Type B pancreatic cell (in vitro differentiated cells): Measurements from ENCODE around the gene TAMM41. TPM values are rescaled to one million over a fixed set of nuclear protein-coding genes. Genes with fewer than 3 reads are reported as not detected.
"Not testable (repeated sequence)": the region's sequence is repeated elsewhere in the genome, so short reads cannot be mapped to it uniquely, and the experiment has no call there.

Experiments
- DNase-seq: peaks from one replicate; pipeline ENCODE4 v3.0.0; 2021; ENCODE audit warnings: mixed read lengths; ENCODE audit not compliant: unreplicated experiment; ENCODE audit errors: extremely low spot score
- H3K27ac Mint-ChIP-seq: 2 replicates; pipeline ENCODE4 v1.8.0; 2021; ENCODE audit warnings: mild to moderate bottlenecking, mixed read lengths
- H3K27me3 Mint-ChIP-seq: 2 replicates; pipeline ENCODE4 v1.8.0; 2021; ENCODE audit warnings: mixed read lengths
- H3K36me3 Mint-ChIP-seq: 2 replicates; pipeline ENCODE4 v1.8.0; 2021; ENCODE audit warnings: mixed read lengths
- H3K4me1 Mint-ChIP-seq: one replicate; pipeline ENCODE4 v1.8.0; 2021; ENCODE audit warnings: mixed read lengths; ENCODE audit not compliant: unreplicated experiment
- H3K4me3 Mint-ChIP-seq: 2 replicates; pipeline ENCODE4 v1.8.0; 2021; ENCODE audit warnings: mild to moderate bottlenecking, mixed read lengths
- H3K9me3 Mint-ChIP-seq: 2 replicates; pipeline ENCODE4 v1.8.0; 2021; ENCODE audit warnings: mixed read lengths
- long read RNA-seq: library from polyadenylated mRNA; unstranded; transcript quantifications from one replicate; pipeline ENCODE4 v2.0.0, GENCODE V29; 2020
- total RNA-seq: library from RNA; stranded (reverse); gene quantifications from 2 replicates; pipeline ENCODE4 v1.2.1, GENCODE V29; 2021; ENCODE audit warnings: low replicate concordance
- TF ChIP-seq, protein P1 (sequence below): fragments of 200-600 bp; sonication (generic); conservative IDR thresholded peaks from 2 replicates; pipeline ENCODE4 v1.5.0; 2021; ENCODE audit warnings: antibody characterized with exemption, mild to moderate bottlenecking

The TAMM41 gene, protein sequence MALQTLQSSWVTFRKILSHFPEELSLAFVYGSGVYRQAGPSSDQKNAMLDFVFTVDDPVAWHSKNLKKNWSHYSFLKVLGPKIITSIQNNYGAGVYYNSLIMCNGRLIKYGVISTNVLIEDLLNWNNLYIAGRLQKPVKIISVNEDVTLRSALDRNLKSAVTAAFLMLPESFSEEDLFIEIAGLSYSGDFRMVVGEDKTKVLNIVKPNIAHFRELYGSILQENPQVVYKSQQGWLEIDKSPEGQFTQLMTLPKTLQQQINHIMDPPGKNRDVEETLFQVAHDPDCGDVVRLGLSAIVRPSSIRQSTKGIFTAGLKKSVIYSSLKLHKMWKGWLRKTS
- 17.5 and 25.4 TPM in 2 replicates for total RNA-seq
- long read RNA-seq, transcript TAMM41-206 (8 exons, 1,213 nt): major isoform, 12 of 22 reads
- long read RNA-seq, partial matches to known transcripts: 3 of 22 reads
- long read RNA-seq, other reads (novel, unspliced or antisense): 7 of 22 reads

DNA sequence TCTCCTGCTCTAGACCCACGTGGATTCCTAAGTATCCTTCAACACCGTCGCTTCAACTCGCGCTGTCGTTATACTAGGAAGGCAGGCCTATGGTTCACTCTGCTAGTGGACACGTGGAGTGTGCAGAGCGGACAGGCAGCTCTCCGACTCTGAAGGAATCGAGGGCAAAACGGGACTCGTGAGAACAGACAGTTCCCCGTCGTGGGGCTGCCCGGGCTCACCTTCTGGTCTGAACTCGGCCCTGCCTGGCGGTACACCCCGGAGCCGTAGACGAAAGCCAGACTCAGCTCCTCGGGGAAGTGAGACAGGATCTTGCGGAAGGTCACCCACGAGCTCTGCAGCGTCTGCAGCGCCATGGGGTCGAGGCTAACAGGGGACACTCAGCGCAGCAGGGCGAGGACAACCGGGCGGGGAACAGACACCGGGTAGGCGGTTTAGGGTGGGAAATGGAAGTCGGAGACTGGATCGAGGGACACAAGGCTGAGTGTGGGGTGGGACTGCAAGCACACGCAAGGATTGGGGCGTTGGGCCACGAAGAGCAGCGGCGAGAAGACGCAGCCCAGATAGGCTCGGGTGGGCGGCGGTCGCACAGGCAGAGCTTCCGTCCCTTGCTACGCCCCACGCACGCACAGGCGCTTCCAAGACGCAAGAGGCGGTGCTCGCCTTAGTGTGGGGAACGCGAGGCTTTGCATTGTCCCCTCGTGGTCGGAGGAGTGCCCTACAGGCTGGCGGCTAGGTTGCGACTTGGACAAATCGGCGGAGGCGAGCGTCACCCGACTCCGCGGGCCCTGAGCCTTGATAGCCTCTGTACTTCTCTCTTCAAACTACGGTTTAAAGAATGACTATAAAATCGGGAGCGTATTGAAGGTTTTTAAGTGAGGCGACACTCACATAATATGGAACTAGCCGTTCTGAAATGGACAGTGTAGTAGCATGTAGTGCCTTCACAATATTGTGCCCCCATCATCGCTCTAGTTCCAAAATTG lies at the start of gene TAMM41:
Gene TAMM41 (minus strand): TSS at position 605 of the 986 bp plus-strand sequence. CDS start 249 bp downstream, at position 356.
- DNase-seq: peak; percentile 87
- H3K4me3 Mint-ChIP-seq: peak within 1 kb of the TSS; percentile 98
- H3K27me3 Mint-ChIP-seq: peaks cover 16% of the 10 kb centered on the region
- TF ChIP-seq, protein P1, sequence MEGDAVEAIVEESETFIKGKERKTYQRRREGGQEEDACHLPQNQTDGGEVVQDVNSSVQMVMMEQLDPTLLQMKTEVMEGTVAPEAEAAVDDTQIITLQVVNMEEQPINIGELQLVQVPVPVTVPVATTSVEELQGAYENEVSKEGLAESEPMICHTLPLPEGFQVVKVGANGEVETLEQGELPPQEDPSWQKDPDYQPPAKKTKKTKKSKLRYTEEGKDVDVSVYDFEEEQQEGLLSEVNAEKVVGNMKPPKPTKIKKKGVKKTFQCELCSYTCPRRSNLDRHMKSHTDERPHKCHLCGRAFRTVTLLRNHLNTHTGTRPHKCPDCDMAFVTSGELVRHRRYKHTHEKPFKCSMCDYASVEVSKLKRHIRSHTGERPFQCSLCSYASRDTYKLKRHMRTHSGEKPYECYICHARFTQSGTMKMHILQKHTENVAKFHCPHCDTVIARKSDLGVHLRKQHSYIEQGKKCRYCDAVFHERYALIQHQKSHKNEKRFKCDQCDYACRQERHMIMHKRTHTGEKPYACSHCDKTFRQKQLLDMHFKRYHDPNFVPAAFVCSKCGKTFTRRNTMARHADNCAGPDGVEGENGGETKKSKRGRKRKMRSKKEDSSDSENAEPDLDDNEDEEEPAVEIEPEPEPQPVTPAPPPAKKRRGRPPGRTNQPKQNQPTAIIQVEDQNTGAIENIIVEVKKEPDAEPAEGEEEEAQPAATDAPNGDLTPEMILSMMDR: peak; percentile 80
- peaks cover 30% of the 10 kb centered on the region for H3K4me1 Mint-ChIP-seq
- H3K9me3 Mint-ChIP-seq: no peaks in the 10 kb centered on the region
- peak within 1 kb of the TSS; percentile 95 for H3K27ac Mint-ChIP-seq
- H3K36me3 Mint-ChIP-seq: peaks cover 9% of the 10 kb centered on the region

DNA sequence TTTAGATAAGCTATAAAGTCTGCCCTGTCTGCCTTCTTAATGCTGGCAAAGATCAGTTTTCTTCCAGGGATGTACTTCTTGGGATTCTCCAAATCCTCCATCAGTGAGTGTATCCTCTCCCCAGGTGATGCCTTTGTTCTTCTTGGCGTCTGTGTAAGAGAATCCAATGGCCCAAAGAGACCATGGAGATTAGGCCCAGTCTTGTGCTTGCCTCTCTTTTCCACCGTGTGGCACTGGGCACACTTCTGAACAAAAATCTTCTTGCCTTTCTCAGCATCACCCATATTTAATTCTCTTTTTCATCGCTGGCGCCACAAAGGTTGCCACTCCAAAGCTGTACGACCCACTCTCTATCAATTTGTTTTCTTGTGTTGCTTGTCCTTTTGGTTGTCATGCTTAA lies 32.2 kb upstream of the TAMM41 start:
- Mint-ChIP-seq H3K9me3 (no peaks in the 10 kb centered on the region), H3K36me3 (no peaks in the 10 kb centered on the region), H3K27ac (no peak overlapping the region), H3K4me3 (no peak overlapping the region), H3K4me1 (no peaks in the 10 kb centered on the region), H3K27me3 (peaks cover 10% of the 10 kb centered on the region)
- TF ChIP-seq, protein P1: no peak
- no peak for DNase-seq

DNA sequence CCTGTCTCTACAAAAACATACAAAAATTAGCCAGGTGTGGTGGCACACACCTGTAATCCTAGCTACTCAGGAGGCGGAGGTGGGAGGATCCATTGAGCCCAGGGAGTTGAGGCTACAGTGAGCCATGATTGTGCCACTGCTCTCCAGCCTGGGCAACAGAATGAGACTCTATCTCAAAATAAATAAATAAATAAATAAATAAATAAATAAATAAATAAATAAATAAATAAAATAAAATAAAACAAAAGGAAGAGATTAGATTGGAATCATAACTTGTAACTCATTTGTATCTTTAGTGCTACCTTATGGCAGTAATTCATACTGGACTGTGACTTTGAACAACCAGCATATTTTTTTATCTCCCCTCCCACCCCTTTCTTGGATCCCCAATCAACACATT lies 28.0 kb upstream of the TAMM41 start:
- not testable (repeated sequence) for H3K4me1 Mint-ChIP-seq, H3K27ac Mint-ChIP-seq, H3K4me3 Mint-ChIP-seq, H3K9me3 Mint-ChIP-seq, DNase-seq, H3K36me3 Mint-ChIP-seq
- peaks cover 20% of the 10 kb centered on the region for H3K27me3 Mint-ChIP-seq

DNA sequence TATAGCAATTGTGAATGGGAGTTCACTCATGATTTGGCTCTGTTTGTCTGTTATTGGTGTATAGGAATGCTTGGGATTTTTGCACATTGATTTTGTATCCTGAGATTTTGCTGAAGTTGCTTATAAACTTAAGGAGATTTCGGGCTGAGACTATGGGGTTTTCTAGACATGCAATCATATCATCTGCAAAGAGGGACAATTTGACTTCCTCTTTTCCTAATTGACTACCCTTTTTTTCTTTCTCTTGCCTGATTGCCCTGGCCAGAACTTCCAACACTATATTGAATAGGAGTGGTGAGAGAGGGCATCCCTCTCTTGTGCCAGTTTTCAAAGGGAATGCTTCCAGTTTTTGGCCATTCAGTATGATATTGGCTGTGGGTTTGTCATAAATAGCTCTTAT lies 17.1 kb upstream of the TAMM41 start:
- H3K27me3 Mint-ChIP-seq: peaks cover 48% of the 10 kb centered on the region

DNA sequence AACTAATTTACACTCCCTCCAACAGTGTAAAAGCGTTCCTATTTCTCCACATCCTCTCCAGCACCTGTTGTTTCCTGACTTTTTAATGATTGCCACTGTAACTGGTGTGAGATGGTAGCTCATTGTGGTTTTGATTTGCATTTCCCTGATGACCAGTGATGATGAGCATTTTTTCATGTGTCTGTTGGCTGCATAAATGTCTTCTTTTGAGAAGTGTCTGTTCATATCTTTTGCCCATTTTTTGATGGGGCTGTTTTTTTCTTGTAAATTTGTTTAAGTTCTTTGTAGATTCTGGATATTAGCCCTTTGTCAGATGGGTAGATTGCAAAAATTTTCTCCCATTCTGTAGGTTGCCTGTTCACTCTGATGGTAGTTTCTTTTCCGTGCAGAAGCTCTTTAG lies 15.9 kb upstream of the TAMM41 start:
- H3K4me1 Mint-ChIP-seq, H3K4me3 Mint-ChIP-seq, H3K9me3 Mint-ChIP-seq, H3K27ac Mint-ChIP-seq, DNase-seq, H3K36me3 Mint-ChIP-seq: not testable (repeated sequence)
- peaks cover 48% of the 10 kb centered on the region for H3K27me3 Mint-ChIP-seq

More for the DNA sequence above, 17.1 kb upstream of the TAMM41 start:
- not testable (repeated sequence) for H3K36me3 Mint-ChIP-seq, H3K27ac Mint-ChIP-seq, DNase-seq, H3K4me3 Mint-ChIP-seq, H3K9me3 Mint-ChIP-seq, H3K4me1 Mint-ChIP-seq

DNA sequence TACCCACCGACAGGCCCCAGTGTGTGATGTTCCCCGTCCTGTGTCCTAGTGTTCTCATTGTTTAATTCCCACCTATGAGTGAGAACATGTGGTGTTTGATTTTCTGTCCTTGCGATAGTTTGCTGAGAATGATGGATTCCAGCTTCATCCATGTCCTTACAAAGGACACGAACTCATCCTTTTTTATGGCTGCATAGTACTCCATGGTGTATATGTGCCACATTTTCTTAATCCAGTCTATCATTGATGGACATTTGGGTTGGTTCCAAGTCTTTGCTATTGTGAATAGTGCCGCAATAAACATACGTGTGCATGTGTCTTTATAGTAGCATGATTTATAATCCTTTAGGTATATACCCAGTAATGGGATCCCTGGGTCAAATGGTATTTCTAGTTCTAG lies 15.5 kb upstream of the TAMM41 start:
- not testable (repeated sequence) for H3K36me3 Mint-ChIP-seq, H3K4me1 Mint-ChIP-seq, H3K4me3 Mint-ChIP-seq, DNase-seq, H3K9me3 Mint-ChIP-seq, H3K27ac Mint-ChIP-seq
- peaks cover 52% of the 10 kb centered on the region for H3K27me3 Mint-ChIP-seq

DNA sequence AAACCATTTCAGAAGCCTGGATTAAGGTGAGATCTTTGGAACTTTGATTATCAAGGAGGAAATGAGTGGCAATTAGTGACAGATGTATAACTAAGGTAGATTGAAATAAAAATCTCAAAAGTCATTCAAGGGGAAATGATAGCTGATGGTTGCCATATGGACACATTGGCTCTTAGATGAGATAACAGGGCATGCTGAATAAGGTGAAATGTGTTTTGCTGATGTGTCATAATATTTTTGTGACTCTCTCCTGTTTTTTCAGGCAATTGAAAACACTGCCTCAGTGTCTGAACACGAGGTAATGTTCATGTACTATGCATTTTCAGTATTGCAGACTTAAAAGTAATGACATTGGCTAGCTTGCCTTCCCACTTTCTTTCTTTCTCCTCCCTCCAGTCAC lies 13.5 kb upstream of the TAMM41 start:
- H3K9me3 Mint-ChIP-seq: not testable (repeated sequence)
- H3K27me3 Mint-ChIP-seq: peaks cover 42% of the 10 kb centered on the region

More for the DNA sequence above, 13.5 kb upstream of the TAMM41 start:
- not testable (repeated sequence) for H3K4me3 Mint-ChIP-seq, H3K36me3 Mint-ChIP-seq, DNase-seq, H3K4me1 Mint-ChIP-seq, H3K27ac Mint-ChIP-seq
